Endothelial cell (in vitro differentiated cells): ENCODE results near the gene ARMH1. TPM values are rescaled to one million over a fixed set of nuclear protein-coding genes. Genes with fewer than 3 reads are reported as not detected.
A peak's percentile ranks its signal among the peaks of the same experiment; 100 is the strongest.
"Not testable (repeated sequence)": the region's sequence is repeated elsewhere in the genome, so short reads cannot be mapped to it uniquely, and the experiment has no call there.

ENCODE experiments used
- DNase-seq: peaks from one replicate; pipeline ENCODE4 v3.0.0; 2021; ENCODE audit warnings: low spot score
- H3K27ac Mint-ChIP-seq: one replicate; pipeline ENCODE4 v1.8.0; 2021; ENCODE audit warnings: mixed read lengths, inconsistent platforms; ENCODE audit not compliant: unreplicated experiment
- H3K27me3 Mint-ChIP-seq: one replicate; pipeline ENCODE4 v1.8.0; 2021; ENCODE audit warnings: mild to moderate bottlenecking, moderate library complexity, mixed read lengths, inconsistent platforms; ENCODE audit not compliant: unreplicated experiment
- H3K36me3 Mint-ChIP-seq: one replicate; pipeline ENCODE4 v1.8.0; 2021; ENCODE audit warnings: mild to moderate bottlenecking, low read depth, mixed read lengths, inconsistent platforms; ENCODE audit not compliant: unreplicated experiment
- H3K4me1 Mint-ChIP-seq: one replicate; pipeline ENCODE4 v1.8.0; 2021; ENCODE audit warnings: mild to moderate bottlenecking, mixed read lengths, inconsistent platforms; ENCODE audit not compliant: unreplicated experiment
- H3K4me3 Mint-ChIP-seq: one replicate; pipeline ENCODE4 v1.8.0; 2021; ENCODE audit warnings: mild to moderate bottlenecking, mixed read lengths, inconsistent platforms; ENCODE audit not compliant: unreplicated experiment
- H3K9me3 Mint-ChIP-seq: one replicate; pipeline ENCODE4 v1.8.0; 2021; ENCODE audit warnings: mixed read lengths, inconsistent platforms; ENCODE audit not compliant: unreplicated experiment
- total RNA-seq: library from RNA; stranded (reverse); fragmentation: NEBNext Ultra II Directional; extraction: Animal tissue kit (Norgen Biotek cat#: 25700); gene quantifications from one replicate; pipeline ENCODE4 v1.2.1, GENCODE V29; 2021; ENCODE audit not compliant: unreplicated experiment
- TF ChIP-seq, protein P1 (sequence below): fragments of 200-600 bp; sonication (generic); IDR thresholded peaks from one replicate; pipeline ENCODE4 v1.5.0; 2021; ENCODE audit warnings: antibody characterized with exemption; ENCODE audit not compliant: unreplicated experiment

Gene ARMH1
- total RNA-seq, 1 donor from 2014 or later = 4.1 TPM

DNA sequence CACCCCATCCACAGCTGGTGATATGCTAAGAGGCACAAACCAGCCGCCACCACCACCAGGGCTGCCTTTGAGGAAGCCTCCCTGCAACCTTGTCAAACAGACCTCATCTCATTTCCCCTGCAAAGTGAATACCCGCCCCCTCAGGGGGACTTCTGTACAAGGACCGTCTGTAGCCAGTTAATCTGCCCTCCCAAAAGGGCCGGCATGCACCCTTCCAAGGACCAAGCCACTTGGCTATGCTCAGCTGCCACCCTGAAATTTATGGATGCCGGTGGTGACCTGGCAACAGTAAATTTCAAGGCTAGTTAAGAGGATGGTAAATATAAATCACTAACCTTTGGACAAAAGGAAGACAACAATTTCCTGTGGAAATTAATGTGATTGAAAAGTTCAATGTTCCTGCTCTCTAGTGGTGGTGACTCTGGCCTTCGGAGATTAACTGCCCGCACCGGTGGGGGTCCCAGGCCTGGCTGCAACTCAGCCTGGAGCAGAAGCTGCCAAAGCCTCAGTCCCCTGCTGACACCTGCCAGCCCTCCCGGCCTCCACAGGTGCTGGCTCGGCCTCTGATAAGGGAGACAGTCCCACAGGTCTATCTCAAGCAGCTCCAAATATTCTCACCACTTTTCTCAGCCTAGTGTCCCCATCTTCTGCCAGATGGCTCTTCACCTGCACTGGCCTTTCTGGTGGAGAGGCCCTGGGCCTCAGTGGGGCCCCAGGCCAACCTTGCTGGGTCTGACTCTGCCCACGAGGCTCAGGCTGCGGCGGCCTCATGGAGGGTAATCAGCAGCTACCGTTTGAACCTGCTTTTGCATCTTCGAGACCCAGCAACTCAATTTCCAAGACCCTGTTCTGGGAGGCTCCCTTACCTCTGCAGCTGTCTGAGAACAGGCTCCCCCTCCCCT, 12.5 kb upstream of the ARMH1 start:
- H3K4me1 Mint-ChIP-seq = peaks cover 3% of the 10 kb centered on the region
- H3K27me3 Mint-ChIP-seq = no peaks in the 10 kb centered on the region
- TF ChIP-seq, protein P1, sequence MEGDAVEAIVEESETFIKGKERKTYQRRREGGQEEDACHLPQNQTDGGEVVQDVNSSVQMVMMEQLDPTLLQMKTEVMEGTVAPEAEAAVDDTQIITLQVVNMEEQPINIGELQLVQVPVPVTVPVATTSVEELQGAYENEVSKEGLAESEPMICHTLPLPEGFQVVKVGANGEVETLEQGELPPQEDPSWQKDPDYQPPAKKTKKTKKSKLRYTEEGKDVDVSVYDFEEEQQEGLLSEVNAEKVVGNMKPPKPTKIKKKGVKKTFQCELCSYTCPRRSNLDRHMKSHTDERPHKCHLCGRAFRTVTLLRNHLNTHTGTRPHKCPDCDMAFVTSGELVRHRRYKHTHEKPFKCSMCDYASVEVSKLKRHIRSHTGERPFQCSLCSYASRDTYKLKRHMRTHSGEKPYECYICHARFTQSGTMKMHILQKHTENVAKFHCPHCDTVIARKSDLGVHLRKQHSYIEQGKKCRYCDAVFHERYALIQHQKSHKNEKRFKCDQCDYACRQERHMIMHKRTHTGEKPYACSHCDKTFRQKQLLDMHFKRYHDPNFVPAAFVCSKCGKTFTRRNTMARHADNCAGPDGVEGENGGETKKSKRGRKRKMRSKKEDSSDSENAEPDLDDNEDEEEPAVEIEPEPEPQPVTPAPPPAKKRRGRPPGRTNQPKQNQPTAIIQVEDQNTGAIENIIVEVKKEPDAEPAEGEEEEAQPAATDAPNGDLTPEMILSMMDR = no peak
- no peaks in the 10 kb centered on the region for H3K9me3 Mint-ChIP-seq
- no peak overlapping the region for H3K4me3 Mint-ChIP-seq
- DNase-seq = no peak
- H3K36me3 Mint-ChIP-seq = no peaks in the 10 kb centered on the region
- peak overlapping the region; percentile 43 for H3K27ac Mint-ChIP-seq

DNA sequence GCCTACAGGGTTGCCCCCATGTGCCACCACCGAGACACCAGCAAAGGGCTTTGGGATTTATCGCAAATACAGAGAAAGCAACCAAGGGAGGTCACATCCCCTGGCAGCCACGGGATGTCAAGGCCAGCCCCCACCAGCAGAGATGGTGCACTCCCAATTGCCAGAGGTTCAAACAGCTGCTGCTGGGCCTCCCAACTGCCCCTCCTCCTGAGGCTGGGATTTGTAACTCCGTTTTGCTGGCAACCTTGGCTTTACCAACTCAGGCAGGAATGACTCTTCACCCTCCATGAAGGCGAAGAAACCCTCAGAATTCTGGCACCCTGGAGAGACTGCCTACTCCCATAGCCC, 11.9 kb upstream of the ARMH1 start:
- no peak overlapping the region for H3K4me3 Mint-ChIP-seq
- no peak for DNase-seq
- H3K36me3 Mint-ChIP-seq = no peaks in the 10 kb centered on the region
- no peaks in the 10 kb centered on the region for H3K27me3 Mint-ChIP-seq
- H3K4me1 Mint-ChIP-seq = peaks cover 3% of the 10 kb centered on the region
- TF ChIP-seq, protein P1 = no peak
- H3K9me3 Mint-ChIP-seq = no peaks in the 10 kb centered on the region
- H3K27ac Mint-ChIP-seq = no peak overlapping the region

DNA sequence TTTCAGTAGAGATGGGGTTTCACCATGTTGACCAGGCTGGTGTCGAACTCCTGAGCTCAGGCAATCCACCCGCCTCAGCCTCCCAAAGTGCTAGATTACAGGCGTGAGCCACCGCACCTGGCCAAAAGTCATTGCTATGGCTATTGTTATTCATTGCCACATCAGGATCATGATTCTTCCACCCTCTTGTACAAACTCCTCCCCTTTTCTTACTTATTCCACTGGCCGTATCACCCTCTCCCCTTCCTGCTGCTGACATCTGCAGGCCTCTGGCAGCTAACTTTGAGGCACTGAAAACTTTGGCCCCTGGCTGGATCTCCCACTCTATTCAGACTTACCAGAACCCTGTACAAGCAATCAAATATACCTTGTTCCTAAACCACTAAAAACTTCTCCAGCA, 11.1 kb upstream of the ARMH1 start:
- Mint-ChIP-seq H3K4me3 (no peak overlapping the region), H3K27me3 (no peaks in the 10 kb centered on the region), H3K9me3 (no peaks in the 10 kb centered on the region), H3K27ac (no peak overlapping the region), H3K36me3 (no peaks in the 10 kb centered on the region), H3K4me1 (peaks cover 3% of the 10 kb centered on the region)
- no peak for DNase-seq
- TF ChIP-seq, protein P1 = no peak

DNA sequence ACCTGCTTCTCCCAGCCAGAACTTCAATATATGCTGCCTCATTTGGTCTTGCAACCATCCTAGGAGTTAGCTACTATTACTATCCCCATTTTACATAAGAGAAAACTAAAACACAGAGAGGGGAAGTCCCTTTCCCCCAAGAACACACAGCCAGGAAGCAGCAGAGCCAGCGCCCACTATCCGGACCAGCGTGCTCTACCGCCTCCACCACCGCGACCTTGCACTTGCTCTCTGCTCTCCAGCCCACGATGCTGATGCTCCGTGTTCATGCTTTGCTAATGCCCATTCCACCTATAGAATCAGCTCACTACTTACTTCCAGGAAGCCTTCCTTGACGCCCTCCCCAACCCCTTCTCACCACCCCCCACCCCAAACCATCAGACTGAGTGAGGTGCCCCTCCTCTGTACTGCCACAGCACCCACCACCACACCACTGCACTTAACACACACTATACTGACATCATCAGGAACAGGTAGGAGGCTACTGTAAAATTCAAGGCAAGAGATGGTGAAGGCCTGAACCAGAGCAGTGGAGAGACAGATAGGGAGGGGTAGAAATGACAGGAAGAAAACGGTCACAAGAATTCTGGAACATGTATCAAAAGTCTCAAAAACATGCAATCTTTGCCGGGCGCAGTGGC, 9.7 kb upstream of the ARMH1 start:
- no peaks in the 10 kb centered on the region for H3K36me3 Mint-ChIP-seq
- no peaks in the 10 kb centered on the region for H3K9me3 Mint-ChIP-seq
- H3K27me3 Mint-ChIP-seq = no peaks in the 10 kb centered on the region
- H3K4me1 Mint-ChIP-seq = peaks cover 3% of the 10 kb centered on the region
- DNase-seq = no peak
- TF ChIP-seq, protein P1 = no peak
- H3K27ac Mint-ChIP-seq = no peak overlapping the region
- no peak overlapping the region for H3K4me3 Mint-ChIP-seq

DNA sequence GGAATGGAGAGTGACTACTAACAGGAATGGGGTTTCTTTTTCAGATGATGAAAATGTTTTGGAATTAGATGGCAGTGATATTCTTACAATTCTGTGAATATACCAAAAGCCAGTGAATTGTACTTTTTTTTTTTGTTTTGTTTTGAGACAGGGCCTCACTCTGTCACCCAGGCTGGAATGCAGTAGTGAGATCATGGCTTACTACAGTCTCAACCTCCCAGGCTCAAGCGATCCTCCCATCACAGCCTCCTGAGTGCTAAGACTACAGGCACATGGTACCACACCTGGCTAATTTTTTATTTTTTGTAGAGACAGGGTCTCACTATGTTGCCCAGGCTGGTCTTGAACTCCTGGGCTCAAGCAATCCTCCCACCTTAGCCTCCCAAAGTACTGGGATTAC, 7.8 kb upstream of the ARMH1 start:
- not testable (repeated sequence) for H3K4me3 Mint-ChIP-seq, H3K27ac Mint-ChIP-seq, H3K36me3 Mint-ChIP-seq, DNase-seq, H3K9me3 Mint-ChIP-seq, H3K27me3 Mint-ChIP-seq
- H3K4me1 Mint-ChIP-seq = peaks cover 15% of the 10 kb centered on the region
